Glomerular endothelial cell (primary cell): Measurements from ENCODE around the gene TUBG1. TPM values are rescaled to one million over a fixed set of nuclear protein-coding genes. Genes with fewer than 3 reads are reported as not detected.
"Not testable (repeated sequence)": the region's sequence is repeated elsewhere in the genome, so short reads cannot be mapped to it uniquely, and the experiment has no call there.

ENCODE experiments used
- DNase-seq: peaks from one replicate; pipeline ENCODE4 v3.0.0-alpha.2; 2011; ENCODE audit warnings: low read depth, low spot score; ENCODE audit errors: extremely low read depth
- total RNA-seq: library from RNA; depleted of rRNA; stranded (reverse); fragments of >200 nt; gene quantifications from 2 replicates; pipeline ENCODE4 v1.2.3, GENCODE V29; 2015

Gene TUBG1
- total RNA-seq, 1 donor from 2014 or later = 75.8 TPM

DNA sequence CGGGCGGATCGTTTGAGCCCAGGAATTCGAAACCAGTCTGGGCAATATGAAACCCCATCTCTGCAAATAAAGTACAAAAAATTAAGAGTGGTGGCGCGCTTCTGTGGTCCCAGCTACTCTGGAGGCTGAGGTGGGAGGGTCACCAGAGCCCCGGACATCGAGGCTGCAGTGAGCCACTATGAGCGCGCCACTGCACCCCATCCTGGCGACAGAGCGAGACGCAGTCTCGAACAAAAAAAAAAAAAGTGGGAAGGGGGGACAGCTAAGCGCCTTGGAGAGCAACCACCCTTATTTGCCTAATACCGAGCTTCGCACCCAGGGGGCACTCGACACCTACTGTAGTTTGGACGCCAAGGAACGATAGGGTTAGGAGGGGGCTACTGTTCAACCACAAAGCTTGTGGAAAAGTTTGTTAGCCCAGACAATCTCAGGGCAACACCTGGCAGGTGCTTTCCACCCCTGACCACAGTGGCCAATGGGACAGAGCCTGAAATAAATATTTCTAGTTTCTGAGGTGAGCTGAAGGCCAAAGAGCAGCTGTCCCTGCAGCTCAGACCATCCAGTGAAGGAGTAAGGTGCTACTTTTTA, 31.1 kb upstream of the TUBG1 start:
- no peak for DNase-seq

DNA sequence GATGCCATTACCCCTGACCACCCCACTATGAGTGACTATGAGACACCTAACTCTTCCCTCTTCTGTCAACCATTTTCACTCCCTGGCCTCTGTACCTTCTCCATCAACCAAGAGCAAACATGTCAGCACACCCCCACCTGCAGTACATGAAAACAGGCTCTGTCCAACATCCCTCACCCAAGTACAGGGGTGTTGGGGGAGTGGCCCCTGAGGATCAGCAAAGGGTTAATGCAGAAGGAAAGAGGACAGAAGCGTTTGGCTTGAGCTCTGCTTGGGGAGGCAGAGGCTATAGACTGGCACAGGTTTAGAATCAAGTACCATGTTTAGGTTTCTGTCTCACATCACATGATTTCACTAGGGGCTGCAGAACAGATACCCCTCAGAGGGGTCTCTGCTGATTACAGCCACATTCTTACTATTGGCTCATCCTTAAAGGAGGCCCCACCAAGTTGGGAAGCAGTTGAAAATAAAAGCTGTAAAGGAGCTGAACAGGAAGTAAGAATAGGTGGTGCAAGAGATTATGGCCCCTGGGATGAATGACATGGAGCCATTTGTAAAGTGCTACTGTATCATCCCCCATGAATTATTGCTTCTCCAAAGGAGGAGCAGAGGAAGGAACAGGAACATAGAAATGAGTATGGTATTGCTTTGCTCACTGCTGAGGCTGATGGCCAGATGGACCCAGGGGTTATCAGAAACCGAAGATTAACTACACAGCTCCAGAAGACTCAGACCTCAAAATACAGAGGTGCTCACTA, 29.5 kb upstream of the TUBG1 start:
- DNase-seq = no peak

DNA sequence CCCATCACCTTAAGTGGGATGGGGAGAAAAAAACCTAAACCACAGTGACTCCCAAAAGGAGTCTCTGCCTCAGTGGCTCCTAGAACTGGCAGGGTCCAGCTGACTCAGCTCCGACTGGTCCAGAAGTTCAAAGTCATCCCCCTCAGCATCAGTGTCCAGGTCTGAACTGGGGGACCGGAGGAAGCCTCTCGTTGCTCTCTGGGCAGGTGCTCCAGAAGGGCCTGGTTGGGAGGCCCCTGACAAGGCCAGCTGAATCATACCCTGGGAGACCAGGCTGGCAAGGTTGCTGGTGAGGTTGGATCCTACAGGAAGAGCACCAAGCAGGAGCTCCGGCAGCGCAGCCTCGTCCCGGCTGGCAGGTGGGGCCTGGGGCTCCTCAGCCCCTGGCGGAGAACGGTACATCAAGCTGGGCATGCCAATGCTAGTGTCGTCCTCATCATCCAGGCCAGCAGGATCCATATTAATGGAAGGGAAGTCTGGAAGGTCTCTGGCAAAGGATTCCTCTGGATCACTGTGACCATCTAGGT, 27.7 kb upstream of the TUBG1 start:
- no peak for DNase-seq

DNA sequence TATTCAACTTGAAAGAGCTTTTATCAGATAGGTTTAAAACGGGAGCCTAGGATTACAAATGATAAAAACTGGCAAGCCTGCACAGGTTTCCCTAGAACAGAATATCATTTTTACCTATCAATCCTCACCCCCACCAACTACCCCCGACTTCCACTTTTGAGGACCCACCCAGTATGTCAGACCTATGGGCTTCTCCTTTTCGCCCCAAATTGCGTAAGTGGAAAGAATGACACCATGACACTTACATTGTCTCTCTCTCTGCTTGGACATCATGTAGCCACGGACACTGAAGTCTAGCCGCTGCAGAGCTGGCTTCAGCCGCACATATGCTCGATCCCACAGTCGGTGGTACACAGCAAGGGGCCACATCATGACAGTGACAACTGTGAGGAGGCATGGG, 24.6 kb upstream of the TUBG1 start:
- DNase-seq = no peak

DNA sequence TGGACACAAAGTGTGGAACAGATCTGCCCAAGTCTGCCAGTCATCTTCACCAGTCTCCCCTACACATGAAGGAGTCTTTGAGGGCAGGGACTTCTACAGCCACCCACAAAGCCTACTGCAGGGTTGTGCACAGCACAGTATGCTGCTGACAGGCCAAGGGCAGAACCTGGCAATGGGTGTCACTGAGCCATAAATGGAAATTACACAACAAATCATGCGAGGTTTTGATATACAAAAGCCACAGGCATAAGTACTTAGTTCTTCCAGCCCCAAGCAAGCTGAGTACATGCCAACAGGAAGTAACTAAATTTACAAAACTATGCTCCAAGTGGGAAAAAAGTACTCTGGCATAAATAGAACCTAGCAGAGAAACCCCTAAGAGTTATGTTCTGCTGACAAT, 24.1 kb upstream of the TUBG1 start:
- no peak for DNase-seq

DNA sequence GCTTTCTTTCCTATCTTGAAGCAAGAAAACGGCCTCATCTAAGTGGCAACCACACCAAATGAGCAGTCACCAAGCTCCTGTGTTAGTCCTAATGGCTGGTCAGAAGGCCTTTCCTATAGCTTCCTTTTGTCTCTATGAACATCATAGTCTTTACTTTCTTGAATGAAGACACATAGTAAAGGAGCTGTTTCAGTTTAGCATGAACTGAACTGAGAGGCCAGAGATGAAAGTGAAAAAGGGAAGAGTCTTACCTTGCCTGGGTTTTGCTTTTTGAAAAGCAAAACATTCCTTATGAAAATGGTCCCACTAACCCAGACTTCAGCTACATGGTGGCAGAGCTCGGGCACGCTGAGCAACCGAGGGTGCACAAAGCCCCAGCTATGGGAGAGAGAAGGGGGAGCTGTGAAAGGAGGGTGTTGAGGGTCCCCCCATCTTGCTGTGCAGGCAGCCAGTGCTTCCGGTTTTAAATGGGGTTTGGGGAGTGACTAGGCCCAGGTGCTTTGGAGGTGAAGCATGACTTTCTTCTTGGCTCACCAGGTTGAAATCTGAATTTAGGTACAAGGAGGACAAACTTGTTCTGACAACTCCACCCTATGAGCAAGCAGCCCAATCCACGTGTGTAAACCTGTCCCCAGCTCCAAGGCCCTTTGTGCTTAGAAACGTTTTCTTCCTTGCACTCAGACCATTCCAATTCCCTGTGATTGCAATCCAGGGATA, 22.8 kb upstream of the TUBG1 start:
- DNase-seq = no peak

DNA sequence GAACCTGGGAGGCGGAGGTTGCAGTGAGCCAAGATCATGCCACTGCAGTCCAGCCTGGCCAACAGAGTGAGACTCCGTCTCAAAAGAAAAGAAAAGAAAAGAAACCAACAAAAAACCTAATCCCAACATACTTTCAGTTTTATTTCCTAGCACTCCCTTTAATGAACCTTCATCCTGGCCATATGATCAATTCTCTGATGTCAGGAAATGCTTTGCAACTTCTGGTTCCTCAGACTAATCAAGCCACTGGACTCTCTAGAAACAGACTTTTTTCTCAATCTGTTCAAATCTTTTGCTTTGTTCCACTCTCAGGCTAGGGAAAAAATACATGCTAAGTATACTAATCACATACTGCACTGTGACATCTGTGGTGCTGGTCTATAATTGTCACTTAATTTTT, 18.6 kb upstream of the TUBG1 start:
- no peak for DNase-seq

DNA sequence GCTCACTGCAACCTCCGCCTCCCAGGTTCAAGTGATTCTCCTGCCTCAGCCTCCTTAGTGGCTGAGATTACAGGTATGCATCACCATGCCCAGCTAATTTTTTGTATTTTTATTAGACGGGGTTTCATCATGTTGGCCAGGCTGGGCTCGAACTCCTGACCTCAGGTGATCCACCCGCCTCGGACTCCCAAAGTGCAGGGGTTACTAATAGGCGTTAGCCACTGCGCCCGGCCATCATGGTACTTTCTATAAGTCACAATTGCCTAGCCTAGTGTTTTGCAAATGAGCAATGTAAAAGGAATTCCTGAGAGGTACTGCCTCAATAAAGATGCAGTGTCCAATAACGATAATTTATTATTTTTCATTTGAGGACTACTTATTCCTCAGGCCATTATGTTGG, 18.1 kb upstream of the TUBG1 start:
- no peak for DNase-seq

DNA sequence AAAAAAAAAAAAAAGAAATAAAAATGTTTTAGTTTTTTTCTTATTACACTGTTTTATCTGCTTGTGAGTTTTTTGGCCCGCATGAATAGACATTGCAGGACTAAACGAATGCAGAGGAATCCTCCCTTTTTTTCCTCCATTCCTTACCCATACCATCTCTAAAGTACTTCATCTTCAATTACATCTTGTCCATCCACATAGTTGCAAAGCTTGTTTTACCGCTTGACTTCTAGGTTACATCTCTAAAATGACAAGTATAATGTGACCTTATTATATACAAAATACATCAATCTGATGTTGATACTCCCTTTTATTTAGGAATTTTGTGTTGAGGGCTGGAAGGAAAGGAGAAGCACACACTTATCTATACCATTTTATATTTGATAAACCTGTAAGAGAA, 13.1 kb upstream of the TUBG1 start:
- no peak for DNase-seq

DNA sequence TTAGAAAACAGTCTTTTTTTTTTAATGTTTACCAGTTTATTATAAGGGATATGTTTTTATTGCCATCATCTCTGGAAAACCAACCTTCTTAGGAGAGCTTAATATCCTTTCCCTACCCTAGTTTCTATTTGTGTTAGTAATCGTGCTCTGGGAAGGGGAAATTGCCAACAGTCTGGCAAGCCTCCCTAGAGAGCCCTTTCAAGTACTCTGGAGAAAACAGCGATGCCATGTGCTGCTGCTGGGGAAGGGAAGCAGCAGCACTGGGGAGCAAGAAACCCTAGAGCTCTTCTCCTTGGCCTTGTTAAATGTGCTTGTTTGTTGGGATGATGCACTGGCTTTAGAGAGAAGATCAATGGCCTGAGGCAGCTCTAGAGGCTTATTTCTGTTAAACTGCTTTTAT, 10.6 kb upstream of the TUBG1 start:
- no peak for DNase-seq

DNA sequence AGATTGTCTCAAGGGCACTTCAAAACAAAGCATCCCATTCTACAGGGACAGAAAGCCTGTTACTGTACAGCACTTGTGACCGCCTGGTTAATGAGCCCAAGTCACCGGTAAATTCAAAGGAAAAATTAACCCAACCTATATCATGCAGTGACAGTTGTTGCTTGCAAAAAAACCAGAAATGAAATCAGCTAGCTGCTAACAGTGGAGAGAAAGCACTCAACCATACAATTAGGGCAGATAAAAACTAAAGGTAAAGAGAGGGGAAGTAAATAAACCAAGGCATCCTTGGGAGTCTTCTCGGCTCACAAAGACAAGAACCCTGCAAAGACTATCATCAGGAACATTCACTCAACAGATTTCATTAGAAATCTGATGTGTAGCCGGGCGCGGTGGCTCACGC, 6.2 kb upstream of the TUBG1 start:
- DNase-seq = no peak

DNA sequence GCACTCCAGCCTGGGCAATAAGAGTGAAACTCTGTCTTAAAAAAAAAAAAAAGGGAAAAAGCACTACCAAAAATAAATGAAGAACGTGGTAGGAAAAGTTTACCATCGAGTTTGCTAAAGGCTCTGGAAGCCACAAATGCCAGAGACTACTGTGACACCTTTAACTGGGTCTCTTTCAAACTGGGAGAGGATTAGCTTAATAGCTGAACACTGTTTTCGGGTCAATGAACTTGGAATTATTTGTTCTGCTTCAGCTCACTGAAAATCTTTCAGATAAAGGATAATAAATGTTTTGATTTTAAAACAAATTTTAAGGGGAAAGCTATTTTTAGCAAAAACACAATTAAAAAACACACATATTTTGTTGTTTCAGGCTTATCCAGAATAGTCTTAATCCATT, 1.7 kb upstream of the TUBG1 start:
- DNase-seq = no peak

DNA sequence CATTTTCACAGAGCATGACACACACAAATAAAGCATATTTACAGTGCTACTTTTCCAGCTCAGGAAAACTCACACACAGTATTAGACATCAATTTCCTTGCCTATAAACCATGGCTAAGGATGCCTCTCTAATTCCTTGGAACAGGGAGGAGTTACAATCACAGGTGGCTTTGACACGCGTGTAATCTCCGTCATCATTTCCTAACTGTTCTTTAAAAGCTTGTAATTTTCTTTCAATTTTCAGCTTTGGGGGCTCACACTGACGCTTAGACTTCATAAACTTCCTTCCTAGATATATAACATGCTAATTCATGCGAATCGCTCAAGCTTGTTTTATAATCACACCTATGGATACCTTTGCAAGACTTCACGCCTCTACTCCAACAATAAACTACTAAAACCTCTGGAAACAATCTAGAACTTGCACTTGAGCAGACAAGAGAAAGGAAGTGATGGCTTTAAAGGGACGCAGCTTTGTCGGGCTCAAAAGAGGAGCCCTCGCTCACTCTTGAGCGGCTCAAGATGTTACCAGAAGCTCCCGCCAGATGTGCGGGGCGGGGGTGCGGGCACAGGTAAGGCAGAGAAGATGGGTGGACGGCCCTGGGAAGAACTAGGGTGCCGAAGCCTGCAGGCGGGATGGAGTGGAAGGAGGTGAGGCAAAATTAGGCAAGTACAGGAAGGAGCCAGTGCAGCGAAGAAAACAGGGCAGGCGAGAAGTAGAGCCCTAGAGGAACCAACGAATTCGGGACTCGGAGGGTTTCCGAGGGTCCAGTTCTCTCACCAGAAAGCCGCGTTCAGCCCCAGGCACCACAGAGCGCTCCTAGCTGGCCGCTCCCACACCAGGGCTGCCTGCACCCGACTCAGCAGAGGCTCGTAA, 940 bp upstream of the TUBG1 start:
- DNase-seq = no peak

DNA sequence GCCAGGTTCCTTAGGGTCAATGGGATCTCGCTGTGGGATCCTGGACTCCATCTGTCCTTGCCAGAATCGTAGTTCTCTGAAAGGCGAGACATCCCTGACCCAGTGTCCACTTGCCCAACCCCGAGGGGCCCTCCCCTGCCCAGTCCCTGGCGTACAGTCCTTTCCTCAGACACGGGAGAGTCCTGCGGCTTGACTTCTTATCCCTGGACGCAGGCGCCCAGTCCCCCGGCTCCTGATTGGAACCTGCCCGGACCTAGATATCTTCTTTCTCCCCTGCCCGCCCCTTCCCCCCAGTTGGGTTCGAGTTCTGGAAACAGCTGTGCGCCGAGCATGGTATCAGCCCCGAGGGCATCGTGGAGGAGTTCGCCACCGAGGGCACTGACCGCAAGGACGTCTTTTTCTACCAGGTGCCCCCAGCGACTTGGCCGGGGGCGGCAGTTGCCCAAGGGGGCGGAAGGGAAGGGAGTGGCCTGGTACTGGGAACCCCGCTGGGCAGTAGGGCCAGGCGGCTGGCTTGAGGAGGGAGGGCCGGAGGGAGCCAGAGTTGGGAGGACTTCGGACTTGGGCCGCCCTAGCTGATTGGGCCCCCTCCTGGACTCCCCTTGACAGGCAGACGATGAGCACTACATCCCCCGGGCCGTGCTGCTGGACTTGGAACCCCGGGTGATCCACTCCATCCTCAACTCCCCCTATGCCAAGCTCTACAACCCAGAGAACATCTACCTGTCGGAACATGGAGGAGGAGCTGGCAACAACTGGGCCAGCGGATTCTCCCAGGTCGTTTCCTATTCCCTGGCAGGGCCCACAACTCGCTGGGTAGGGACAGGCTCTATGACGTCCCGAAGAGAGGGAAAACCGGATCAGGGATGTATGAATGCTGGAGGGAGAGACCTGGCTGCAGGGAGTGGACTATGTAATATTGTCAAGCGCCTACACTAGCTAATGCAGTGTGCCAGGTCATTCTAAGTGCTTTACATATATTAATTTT, 625 bp downstream of the TUBG1 start:
- not testable (repeated sequence) for DNase-seq

DNA sequence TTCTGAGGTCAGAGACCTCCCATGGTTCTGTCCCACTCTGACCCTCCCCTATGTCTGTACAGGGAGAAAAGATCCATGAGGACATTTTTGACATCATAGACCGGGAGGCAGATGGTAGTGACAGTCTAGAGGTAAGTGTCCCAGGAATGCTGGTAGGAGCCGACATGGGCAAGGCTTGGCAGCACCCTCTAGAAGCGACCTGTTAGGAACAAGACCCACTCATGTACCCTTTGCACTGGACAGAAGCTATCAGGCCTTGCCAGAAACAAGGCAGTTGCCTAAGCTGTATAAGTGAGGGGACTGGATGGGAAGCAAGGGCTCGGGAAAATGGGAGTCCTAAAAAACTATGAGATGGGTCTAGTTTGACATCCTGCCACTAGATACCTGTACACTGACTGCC, 2.5 kb downstream of the TUBG1 start:
- DNase-seq = no peak

DNA sequence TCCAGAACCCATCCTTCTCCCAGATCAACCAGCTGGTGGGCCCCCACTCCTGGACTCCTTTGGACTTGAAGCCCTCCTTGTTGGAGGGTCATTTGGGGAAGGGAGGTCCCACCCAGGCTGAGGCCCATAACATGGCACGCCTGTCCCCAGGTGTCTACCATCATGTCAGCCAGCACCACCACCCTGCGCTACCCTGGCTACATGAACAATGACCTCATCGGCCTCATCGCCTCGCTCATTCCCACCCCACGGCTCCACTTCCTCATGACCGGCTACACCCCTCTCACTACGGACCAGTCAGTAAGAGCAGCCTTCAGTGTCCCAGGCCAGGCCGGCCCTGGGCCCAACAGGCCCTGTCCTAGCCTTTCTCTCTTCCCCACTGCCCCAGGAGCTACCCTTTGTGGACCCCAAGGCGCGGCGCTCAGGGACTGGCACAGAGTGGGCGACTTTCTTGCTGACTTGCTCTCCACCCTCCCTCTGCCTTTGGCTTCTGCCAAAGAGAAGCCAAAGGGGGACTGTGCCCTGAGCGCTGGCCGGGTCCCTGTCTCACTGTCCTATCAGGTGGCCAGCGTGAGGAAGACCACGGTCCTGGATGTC, 4.3 kb downstream of the TUBG1 start:
- no peak for DNase-seq

DNA sequence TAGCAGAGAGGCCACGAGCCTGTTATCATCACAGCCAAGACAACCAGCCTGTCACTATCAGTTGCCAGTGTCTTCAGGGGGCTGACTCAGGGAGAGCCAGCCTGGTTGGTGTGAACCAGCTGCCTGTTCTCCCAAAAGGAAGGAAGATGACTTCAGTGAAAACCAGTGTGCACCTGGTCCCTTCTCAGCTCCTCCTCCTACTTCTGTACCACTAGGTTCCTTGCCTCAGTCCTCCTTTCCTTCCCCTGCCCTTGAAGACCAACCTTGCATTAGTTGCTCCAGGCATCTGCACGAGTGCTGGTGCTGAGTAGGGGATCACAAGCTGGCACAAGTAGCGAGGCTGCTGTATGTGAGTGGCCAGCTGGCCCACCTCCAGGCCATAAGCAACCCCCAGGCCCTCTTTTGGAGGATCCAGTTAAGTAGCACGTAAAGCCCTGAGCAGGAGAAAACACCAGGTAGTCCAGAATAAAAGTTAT, 8.5 kb downstream of the TUBG1 start:
- no peak for DNase-seq

DNA sequence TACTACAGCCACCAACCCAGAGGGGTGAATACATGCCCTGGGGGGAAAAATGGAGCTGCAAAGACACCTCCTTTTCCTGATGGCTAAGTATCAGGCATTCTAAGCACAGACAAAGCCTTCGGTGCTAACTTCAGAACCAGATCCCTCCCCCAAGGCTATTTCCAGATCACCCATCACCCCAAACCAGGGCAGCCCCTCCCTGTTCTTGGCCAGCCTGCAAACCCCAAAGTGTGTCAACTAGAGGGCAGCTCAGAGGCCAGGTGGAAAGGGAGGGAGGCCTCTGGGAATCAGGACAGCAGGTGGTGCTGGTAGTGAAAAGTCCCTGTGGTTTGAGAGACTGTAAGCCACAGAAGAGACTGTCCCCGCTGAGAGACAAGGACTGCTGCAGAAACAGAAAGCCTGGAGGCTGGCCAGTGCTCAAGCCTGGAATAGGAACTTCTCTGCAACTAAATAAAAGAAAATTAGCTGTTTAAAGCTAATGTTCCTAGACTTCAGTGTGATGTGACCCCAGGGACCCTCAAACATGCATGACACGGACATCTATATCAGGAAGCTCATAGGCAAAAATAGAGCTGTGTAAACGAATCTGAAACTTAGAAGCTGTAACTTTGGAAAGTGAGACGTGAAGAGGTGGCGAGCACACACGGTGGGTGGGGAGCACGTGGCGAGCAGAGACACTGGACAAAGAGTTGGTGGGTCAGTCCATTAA, 9.1 kb downstream of the TUBG1 start:
- DNase-seq = no peak

DNA sequence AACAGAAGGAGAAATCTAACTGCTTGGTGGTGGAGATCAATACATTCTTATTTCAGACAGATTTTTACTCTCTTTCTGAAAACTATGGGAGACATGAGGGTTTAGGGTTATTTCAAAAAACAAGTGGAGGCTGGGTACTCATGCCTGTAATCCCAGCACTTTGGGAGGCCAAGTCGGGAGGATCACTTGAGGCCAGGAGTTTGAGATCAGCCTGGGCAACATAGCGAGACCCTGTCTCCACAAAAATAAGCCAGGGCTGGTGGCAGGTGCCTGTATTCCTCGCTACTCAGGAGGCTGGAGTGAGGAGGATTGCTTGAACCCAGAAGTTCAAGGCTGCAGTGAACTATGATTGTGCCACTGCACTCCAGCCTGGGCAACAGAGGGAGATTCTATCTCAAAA, 12.5 kb downstream of the TUBG1 start:
- DNase-seq = not testable (repeated sequence)
